ENCODE data around the gene SLC2A9.

- TF ChIP-seq POLR2A (IDR thresholded peaks at IDR 0.05): no peak
- TF ChIP-seq CTCF (IDR thresholded peaks at IDR 0.05 in 4 of 5, conservative IDR thresholded peaks at IDR 0.05 in 1 of 5): no peak
These were observed 79.2 kb downstream of the SLC2A9 start for GRCh38 chr4:9942139-9942538.

Data from gastrocnemius medialis (tissue), 4 donors.